Mesodermal cell (in vitro differentiated cells): ENCODE results near the gene PRRT1.

Experiments
- H3K27ac ChIP-seq: 2 replicates; pipeline ENCODE4 v1.7.0; 2013; ENCODE audit warnings: mild to moderate bottlenecking, low read depth, low read length, moderate library complexity; ENCODE audit not compliant: severe bottlenecking
- H3K36me3 ChIP-seq: 2 replicates; pipeline ENCODE4 v1.7.1; 2013; ENCODE audit warnings: mild to moderate bottlenecking, low read length, moderate library complexity; ENCODE audit not compliant: control insufficient read depth, insufficient read depth
- H3K4me1 ChIP-seq: one replicate; pipeline ENCODE4 v1.7.1; 2013; ENCODE audit warnings: mild to moderate bottlenecking, low read length; ENCODE audit not compliant: insufficient read depth, control insufficient read depth, poor library complexity, severe bottlenecking
- H3K4me3 ChIP-seq: 2 replicates; pipeline ENCODE4 v1.7.0; 2013; ENCODE audit warnings: low read length, control low read depth, mild to moderate bottlenecking; ENCODE audit not compliant: insufficient read depth, poor library complexity, severe bottlenecking; ENCODE audit errors: extremely low read depth
- H3K9me3 ChIP-seq: 2 replicates; pipeline ENCODE4 v1.7.1; 2013; ENCODE audit warnings: mild to moderate bottlenecking, low read length, moderate library complexity; ENCODE audit not compliant: control insufficient read depth
- WGBS, 2 experiments: methylation state at CpG; one replicate each; pipeline ENCODE4 v1.1.5; 2013; ENCODE audit warnings: missing lambda C conversion rate in 2 of 2; ENCODE audit not compliant: insufficient coverage in 2 of 2; 5-methylcytosine and 5-hydroxymethylcytosine counted together

The PRRT1 gene

DNA sequence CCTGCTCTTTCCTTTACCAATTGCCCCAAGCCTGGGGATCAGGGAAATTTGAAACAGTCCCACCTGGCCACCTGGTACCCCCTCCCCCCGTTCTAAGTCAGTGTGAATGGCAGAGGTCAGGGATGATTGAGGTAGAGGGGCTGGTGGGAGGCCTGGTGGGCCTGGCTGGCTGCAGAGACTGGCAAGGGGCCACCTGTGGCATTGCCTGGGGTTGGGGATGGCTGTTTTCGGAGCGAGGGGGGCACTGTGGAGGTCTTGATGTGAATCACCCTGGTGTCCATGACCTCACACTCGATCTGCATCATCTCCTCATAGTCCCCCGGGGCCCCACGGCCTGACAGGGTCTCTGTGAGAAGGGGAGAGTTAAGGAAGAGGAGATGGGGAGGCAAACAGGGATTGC, 36.1 kb downstream of the PRRT1 start:
- Histone ChIP-seq H3K4me1 (peaks cover 7% of the 10 kb centered on the region), H3K36me3 (peaks cover 42% of the 10 kb centered on the region), H3K9me3 (no peaks in the 10 kb centered on the region), H3K4me3 (no peak overlapping the region), H3K27ac (no peak overlapping the region)
- 93 to 100% methylated on average over 2 to 3 of the region's 6 CpGs for WGBS, 2 experiments

DNA sequence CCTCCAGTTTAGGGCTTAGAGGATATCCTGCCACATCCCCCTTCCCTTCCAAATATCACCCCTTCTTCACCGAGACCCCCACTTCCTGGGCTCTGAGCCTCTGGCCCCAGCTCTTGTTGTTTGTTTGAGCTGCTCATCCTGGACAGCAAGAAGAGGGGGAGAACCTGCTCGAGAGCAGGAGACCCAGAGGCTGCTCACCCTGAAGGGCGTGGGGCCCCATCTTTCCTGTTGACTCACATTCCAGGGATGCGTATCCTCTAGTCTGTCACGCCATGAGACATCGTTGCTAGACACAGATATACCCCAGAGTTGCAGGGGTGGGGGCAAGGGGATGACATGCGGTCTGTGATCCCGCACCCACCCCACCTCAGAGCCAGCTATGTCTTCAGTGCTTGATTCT, 36.9 kb downstream of the PRRT1 start:
- WGBS, 2 experiments = 72 to 98% methylated on average over 5 to 6 of the region's 8 CpGs
- H3K36me3 ChIP-seq = peaks cover 37% of the 10 kb centered on the region
- no peak overlapping the region for H3K4me3 ChIP-seq
- H3K9me3 ChIP-seq = no peaks in the 10 kb centered on the region
- peaks cover 7% of the 10 kb centered on the region for H3K4me1 ChIP-seq
- H3K27ac ChIP-seq = no peak overlapping the region

DNA sequence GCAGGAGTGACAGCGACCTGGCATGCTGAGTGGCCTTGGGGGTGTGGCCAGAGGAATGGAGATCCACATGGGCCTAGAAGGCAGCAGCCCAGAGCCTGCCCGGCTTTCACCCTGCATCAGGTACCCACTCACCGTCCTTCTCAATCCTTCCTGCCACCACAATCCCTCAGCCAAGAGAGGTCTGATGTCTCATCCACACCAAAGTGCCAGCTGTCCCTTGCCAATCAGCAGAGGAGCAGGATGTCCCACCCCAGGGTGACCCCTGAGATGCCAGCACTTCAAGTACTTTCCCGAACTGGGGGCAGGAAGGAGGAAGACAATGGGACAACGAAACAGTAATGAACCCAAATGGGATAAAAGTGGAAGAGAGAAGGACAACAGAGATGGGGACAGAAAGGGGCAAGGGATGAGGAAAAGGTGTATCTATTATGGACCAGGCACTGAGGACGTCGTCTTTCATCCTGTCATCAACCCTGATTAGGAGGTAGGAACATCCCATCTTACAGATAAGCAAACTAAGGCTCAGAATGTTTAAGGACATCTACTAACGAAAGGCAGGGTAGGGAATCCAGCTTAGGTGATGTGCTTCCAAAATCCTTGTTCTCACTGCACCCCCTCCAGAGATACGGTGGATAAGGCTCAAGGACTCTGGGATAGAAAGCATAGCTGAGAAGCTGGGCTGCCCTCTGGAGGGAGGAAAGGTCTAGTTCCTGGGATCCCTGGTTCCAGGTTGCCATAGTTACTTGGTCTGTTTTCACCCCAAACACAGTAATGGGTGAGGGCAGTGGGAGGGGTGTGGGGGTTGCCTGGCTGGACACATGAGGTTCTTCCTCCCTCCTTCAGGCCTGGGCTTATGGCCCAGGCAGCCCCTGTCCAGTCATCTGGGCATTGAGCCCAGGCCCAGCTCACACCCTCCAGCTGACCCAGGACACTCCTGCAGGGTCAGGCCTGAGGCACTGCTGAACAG, 38.1 kb downstream of the PRRT1 start:
- Histone ChIP-seq H3K4me1 (peaks cover 8% of the 10 kb centered on the region), H3K36me3 (peaks cover 32% of the 10 kb centered on the region), H3K9me3 (no peaks in the 10 kb centered on the region), H3K4me3 (no peak overlapping the region), H3K27ac (no peak overlapping the region)
- WGBS, 2 experiments = 85 to 94% methylated on average over 5 to 8 of the region's 9 CpGs

DNA sequence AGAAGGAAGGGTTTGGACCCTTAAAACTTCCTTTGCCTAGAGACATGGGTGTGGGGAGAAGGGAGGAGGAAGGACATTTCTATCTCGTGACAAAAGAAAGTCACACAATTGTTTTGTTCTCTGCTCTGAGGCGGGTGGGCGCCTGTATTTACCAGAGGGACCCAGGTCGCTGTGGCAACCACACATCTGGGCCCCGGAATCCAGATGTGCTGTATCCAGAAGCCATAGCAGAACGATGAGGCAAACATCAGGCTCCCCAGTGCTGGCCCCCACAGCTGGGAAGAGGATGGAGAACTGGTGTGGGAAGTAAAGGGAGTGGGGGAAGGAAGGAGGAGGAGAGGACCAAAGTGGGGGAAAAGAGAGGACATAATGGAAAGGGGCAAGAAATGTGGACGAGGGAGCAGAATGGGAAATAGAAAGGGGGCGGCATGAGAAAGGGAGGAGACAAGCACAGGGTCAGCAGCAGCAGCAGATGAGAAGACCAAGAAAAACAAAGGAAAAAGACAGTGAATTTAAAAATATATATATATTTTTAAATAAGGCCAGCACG, 39.2 kb downstream of the PRRT1 start:
- 88% methylated on average over 7 to 8 of the region's 9 CpGs for WGBS, 2 experiments
- Histone ChIP-seq H3K36me3 (peaks cover 25% of the 10 kb centered on the region), H3K27ac (no peak overlapping the region), H3K4me1 (peaks cover 17% of the 10 kb centered on the region), H3K9me3 (no peaks in the 10 kb centered on the region), H3K4me3 (no peak overlapping the region)

DNA sequence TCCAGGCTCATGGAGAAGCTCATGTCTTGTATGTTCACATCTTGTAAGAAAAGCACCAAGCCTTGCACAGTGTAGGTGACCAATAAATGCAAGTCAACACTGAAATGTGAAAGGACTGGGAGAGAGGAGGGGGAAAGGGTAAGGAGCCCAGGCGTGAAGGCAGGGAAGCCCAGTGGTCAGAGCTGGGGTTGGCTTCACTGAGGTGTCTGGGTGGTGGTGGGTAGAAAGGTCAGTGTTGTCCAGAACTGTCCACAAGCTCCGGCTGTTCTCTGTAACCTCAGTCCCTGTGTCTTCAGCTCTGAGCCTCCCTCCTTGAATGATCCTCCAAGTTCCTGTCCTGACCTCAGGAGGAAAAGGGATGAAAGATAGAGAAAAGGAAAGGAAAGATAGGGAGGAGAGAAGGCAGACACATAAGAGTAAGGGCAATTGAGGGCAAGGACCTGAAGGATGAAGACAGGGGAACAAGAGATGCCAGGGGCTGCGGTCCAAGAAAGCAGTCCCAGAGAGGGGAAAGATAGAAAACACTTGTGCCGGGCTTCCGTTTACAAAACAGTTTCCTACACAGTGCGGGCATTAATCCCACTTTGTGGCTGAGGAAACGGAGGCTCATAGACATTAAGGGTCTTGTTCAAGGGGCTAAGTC, 40.2 kb downstream of the PRRT1 start:
- WGBS, 2 experiments = 94 to 98% methylated on average over 5 to 6 of the region's 7 CpGs
- H3K4me1 ChIP-seq = peaks cover 17% of the 10 kb centered on the region
- peaks cover 16% of the 10 kb centered on the region for H3K36me3 ChIP-seq
- H3K4me3 ChIP-seq = no peak overlapping the region
- H3K9me3 ChIP-seq = no peaks in the 10 kb centered on the region
- H3K27ac ChIP-seq = no peak overlapping the region

DNA sequence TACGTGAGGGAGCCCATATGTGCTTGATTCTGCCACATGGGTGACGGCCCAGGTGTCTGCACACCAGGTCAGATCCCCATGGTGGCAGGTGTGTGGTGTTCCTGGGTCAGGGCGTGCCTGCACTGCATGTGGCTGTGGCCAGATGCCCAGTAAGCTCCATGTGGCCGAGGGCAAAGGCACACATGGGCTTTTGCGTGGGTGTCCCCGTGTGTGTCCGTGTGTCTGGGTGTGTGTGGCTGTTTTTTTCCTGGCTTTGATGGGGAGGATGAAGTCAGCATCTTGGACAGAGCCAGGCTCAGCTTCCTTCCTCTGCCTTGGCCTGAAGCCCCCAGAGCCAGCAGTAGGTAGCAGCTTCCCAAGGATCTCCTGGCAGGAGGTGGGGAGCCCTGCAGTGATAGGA, 41.1 kb downstream of the PRRT1 start:
- 89 to 90% methylated on average over 4 to 7 of the region's 7 CpGs for WGBS, 2 experiments

DNA sequence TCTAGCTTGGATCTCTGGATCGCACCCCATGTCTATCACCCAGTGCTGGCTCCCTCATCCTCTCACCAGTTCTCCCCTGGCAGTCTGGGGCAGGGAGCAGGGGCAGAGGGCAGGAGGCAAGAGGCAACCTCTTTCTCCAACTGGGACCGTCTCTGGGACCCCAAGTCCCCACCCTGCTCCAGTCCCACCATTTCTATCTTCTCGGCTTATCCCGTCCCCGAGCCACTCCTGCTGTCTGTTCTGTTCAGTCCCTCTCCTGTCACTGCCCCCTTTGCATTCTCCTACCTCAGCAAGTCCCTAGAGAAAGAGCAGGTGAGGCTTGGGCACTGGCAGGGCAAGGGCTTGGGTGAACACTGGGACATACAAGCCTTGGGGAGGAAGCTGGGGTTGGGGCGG, 42.0 kb downstream of the PRRT1 start:
- 78 to 86% methylated on average over 1 to 2 of the region's 6 CpGs for WGBS, 2 experiments
- Histone ChIP-seq H3K36me3 (no peaks in the 10 kb centered on the region), H3K27ac (no peak overlapping the region), H3K4me3 (no peak overlapping the region), H3K9me3 (no peaks in the 10 kb centered on the region), H3K4me1 (peaks cover 14% of the 10 kb centered on the region)

More for the DNA sequence above, 41.1 kb downstream of the PRRT1 start:
- no peak overlapping the region for H3K4me3 ChIP-seq
- no peak overlapping the region for H3K27ac ChIP-seq
- peaks cover 7% of the 10 kb centered on the region for H3K36me3 ChIP-seq
- H3K9me3 ChIP-seq = no peaks in the 10 kb centered on the region
- peaks cover 17% of the 10 kb centered on the region for H3K4me1 ChIP-seq

DNA sequence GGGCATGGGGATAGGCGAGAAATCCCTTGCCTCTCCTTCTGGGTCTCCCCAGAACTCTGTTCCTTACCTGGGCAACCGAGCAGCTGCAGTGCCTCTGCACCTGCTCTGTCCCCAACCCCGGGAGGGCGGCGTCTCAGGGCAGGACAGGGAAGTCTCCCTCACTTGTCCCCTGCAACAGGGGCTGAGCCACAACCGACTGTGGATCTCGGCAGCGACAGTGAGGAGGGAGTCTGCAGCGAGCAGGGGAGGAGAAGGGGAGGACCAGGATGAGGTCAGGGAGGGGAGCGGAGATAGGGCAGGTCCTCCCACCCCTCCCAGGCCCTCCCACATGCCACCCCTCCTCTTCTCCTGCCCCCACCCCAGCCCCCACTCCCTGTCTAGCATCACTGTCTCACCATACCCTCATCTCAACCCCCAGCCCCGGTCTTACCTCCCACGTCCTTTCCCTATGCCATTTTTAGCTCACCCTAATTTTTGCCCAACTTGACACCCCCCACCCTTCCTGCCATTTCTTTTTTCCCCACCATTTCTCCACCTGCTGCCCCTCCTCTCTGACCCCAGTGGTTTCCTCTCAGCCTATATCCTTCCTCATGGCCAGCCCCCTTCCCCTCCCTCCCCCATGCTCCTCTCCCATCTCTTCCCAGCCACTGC, 42.5 kb downstream of the PRRT1 start, which contains the start of gene TNXB:
TSS of gene TNXB (minus strand) at position 225 of the 651 bp plus-strand sequence. CDS start 11,140 bp downstream, outside the sequence.
- no peak within 1 kb of the TSS for H3K27ac ChIP-seq
- H3K9me3 ChIP-seq = no peaks in the 10 kb centered on the region
- WGBS, 2 experiments = 14% methylated on average over 2 of the region's 12 CpGs; no CpG with 5 or more reads in 1 of the 2 experiments
- no peaks in the 10 kb centered on the region for H3K36me3 ChIP-seq
- peaks cover 14% of the 10 kb centered on the region for H3K4me1 ChIP-seq
- no peak within 1 kb of the TSS for H3K4me3 ChIP-seq

DNA sequence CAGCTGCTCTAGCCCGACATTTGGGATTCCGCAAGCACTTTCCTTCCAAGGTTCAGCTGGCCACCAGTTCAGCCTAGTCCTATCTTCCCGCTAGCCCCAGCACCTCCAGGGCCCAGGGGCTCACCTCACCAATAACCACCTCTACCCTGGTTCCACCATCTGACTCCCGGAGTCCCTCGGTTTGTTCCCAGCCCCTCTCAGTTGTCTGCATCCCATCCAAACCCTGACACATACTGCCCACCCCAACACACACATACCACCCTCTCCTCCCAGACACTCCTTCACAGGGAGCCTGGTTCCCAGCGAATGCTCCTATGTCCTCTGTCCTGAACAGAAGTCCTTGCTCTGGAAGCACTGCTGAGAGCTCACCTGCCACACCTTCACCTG, 43.0 kb downstream of the PRRT1 start:
- Histone ChIP-seq H3K4me1 (peaks cover 14% of the 10 kb centered on the region), H3K9me3 (no peaks in the 10 kb centered on the region), H3K36me3 (no peaks in the 10 kb centered on the region), H3K4me3 (no peak overlapping the region), H3K27ac (no peak overlapping the region)
- WGBS, 2 experiments = 58 to 62% methylated on average over 6 of the region's 6 CpGs

DNA sequence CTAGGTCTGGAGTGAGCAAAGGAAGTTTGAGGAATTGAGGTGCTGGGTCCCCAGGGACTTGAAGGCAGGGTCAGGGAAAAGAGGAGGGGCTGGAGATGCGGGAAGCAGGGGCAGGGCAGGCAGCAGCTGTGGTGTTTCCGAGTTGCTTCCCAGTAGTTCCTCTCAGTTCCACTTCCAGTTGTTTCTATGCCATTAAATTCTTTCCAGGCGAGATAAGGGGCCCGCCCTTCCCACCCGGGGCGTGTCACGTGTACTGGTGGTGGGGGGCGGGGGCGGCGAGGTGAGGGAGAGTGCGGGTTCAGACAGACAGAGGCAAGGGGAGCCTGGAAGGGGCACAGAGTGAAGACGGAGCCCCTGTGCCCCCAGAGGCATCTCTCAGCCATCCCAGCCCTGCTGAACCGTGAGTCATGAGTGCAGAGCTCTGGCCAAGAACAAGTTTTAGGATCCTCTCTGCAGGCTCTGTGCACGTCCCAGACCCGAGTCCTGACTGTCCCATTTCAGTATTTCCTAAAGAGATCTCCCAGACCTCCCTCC, 43.6 kb downstream of the PRRT1 start:
- Histone ChIP-seq H3K4me1 (peaks cover 14% of the 10 kb centered on the region), H3K4me3 (no peak overlapping the region), H3K27ac (no peak overlapping the region), H3K36me3 (no peaks in the 10 kb centered on the region), H3K9me3 (no peaks in the 10 kb centered on the region)
- WGBS, 2 experiments = 16 to 20% methylated on average over 12 to 14 of the region's 15 CpGs
